ENCODE measurements around the gene SELENOM. TPM values are rescaled to one million over a fixed set of nuclear protein-coding genes. Genes with fewer than 3 reads are reported as not detected.
"Not testable (repeated sequence)": the region's sequence is repeated elsewhere in the genome, so short reads cannot be mapped to it uniquely, and the experiment has no call there.

SELENOM gene
- total RNA-seq, 1 experiment from 2014 or later, result 16.3 TPM

- POLR2A ChIA-PET, result interaction anchor here (0.7 to 1.4 kb wide), 3 partner anchors 9 to 18 kb away, joined by 3 to 5 read pairs (median 3); partner anchors contain the start of gene SMTN
Observed at GRCh38 chr22:31099386-31099785, 8.0 kb downstream of the SELENOM start.

GRCh38 chr22:31098632-31099110 lies 8.7 kb downstream of the SELENOM start:
- POLR2A ChIA-PET, result interaction anchor here (0.5 to 4.0 kb wide), 6 partner anchors 9 to 205 kb away, joined by 3 to 19 read pairs (median 4); partner anchors contain the start of genes SELENOM and SMTN
- peak; percentile 90 for ATAC-seq

More at GRCh38 chr22:31099386-31099785, 8.0 kb downstream of the SELENOM start:
- no peak for TF ChIP-seq CDX4 (CRISPR knock-in tag; IDR thresholded peaks at IDR 0.05; ENCODE audit: borderline replicate concordance)
- no peak for TF ChIP-seq ZNF423 (CRISPR knock-in tag; IDR thresholded peaks at IDR 0.05)
- TF ChIP-seq NR3C1 (CRISPR knock-in tag; conservative IDR thresholded peaks at IDR 0.05; ENCODE audit: low read depth), result no peak
- no peak for TF ChIP-seq ERG (CRISPR knock-in tag; IDR thresholded peaks at IDR 0.05)
- Mint-ChIP-seq H3K4me1 (peaks cover 17% of the 10 kb centered on the region), H3K4me3 (0 out of 2 replicates have a peak overlapping the region, but pooled peaks have one; percentile 12), H3K36me3 (no peaks in the 10 kb centered on the region; the same call in 1 of the 2 replicates), H3K27ac (no peak overlapping the region), H3K27me3 (ENCODE audit: low read depth) (peaks cover 12% of the 10 kb centered on the region), H3K9me3 (no peaks in the 10 kb centered on the region)
- CTCF ChIA-PET, result interaction anchor here (0.9 to 21.8 kb wide), 9 partner anchors 6 to 531 kb away, joined by 3 to 363 read pairs (median 6); partner anchors contain the start of genes PLA2G3, RNF185, SELENOM and SMTN
- no peak for DNase-seq (ENCODE audit: low spot score)
- ATAC-seq, result no peak

GRCh38 chr22:31097941-31098631 lies 9.3 kb downstream of the SELENOM start:
- Mint-ChIP-seq H3K4me1 (peaks cover 17% of the 10 kb centered on the region), H3K27ac (no peak overlapping the region), H3K27me3 (ENCODE audit: low read depth) (peaks cover 5% of the 10 kb centered on the region; the same call in 1 of the 2 replicates), H3K4me3 (peak overlapping the region; percentile 65), H3K36me3 (no peaks in the 10 kb centered on the region; the same call in 1 of the 2 replicates), H3K9me3 (no peaks in the 10 kb centered on the region)
- ChIA-PET POLR2A (interaction anchor here (0.5 to 4.0 kb wide), 4 partner anchors 13 to 206 kb away, joined by 3 to 19 read pairs (median 4); partner anchors contain the start of gene SMTN), CTCF (interaction anchor here (0.7 to 21.8 kb wide), 12 partner anchors 8 to 130 kb away, joined by 3 to 363 read pairs (median 5); partner anchors contain the start of genes MORC2, PLA2G3, RNF185 and SELENOM)
- no peak for TF ChIP-seq USF2 (CRISPR knock-in tag; IDR thresholded peaks at IDR 0.05)
- TF ChIP-seq ZNF416 (CRISPR knock-in tag; IDR thresholded peaks at IDR 0.05), result 0 out of 2 replicates have a peak, but pooled peaks have one; percentile 36
- no peak for ATAC-seq
- DNase-seq (ENCODE audit: low spot score), result no peak

More at GRCh38 chr22:31098632-31099110, 8.7 kb downstream of the SELENOM start:
- no peaks in the 10 kb centered on the region; the same call in 1 of the 2 replicates for H3K36me3 Mint-ChIP-seq
- CTCF ChIA-PET, result interaction anchor here (0.7 to 21.8 kb wide), 15 partner anchors 7 to 532 kb away, joined by 3 to 363 read pairs (median 5); partner anchors contain the start of genes MORC2, PLA2G3, RNF185 and SELENOM
- no peak overlapping the region for H3K27ac Mint-ChIP-seq
- DNase-seq (ENCODE audit: low spot score), result peak; percentile 80
- H3K9me3 Mint-ChIP-seq, result no peaks in the 10 kb centered on the region
- H3K4me3 Mint-ChIP-seq, result peak overlapping the region; percentile 65
- peak; percentile 73 for TF ChIP-seq MAX (CRISPR knock-in tag; IDR thresholded peaks at IDR 0.05)
- TF ChIP-seq TP53 (CRISPR knock-in tag; IDR thresholded peaks at IDR 0.05), result no peak
- peaks cover 17% of the 10 kb centered on the region for H3K4me1 Mint-ChIP-seq
- H3K27me3 Mint-ChIP-seq (ENCODE audit: low read depth), result peaks cover 5% of the 10 kb centered on the region; the same call in 1 of the 2 replicates

GRCh38 chr22:31097539-31097938 lies 9.8 kb downstream of the SELENOM start:
- peaks cover 17% of the 10 kb centered on the region for H3K4me1 Mint-ChIP-seq
- not testable (repeated sequence) for H3K4me3 Mint-ChIP-seq; H3K27ac Mint-ChIP-seq; H3K27me3 Mint-ChIP-seq (ENCODE audit: low read depth); H3K9me3 Mint-ChIP-seq; ATAC-seq; H3K36me3 Mint-ChIP-seq; DNase-seq (ENCODE audit: low spot score)
- ChIA-PET POLR2A (interaction anchor here (4.0 kb wide), 1 partner anchor 13 kb away, joined by 19 read pairs; no protein-coding TSS in a partner anchor), CTCF (interaction anchor here (0.6 to 21.8 kb wide), 16 partner anchors 8 to 215 kb away, joined by 3 to 363 read pairs (median 5); partner anchors contain the start of genes MORC2, PIK3IP1, RNF185 and SELENOM)
